HEK293 (cell line): ENCODE data around the gene AKIP1.

Source experiments
- KLF10 ChIP-seq: fragments of 450-650 bp; IDR thresholded peaks from 2 replicates; pipeline ENCODE4 v1.5.1; 2018; ENCODE audit warnings: missing biosample characterization, mild to moderate bottlenecking, missing genetic modification characterization
- SP3 ChIP-seq: fragments of 450-650 bp; formaldehyde crosslinking; IDR thresholded peaks from 2 replicates; pipeline ENCODE4 v1.5.1; 2016; ENCODE audit warnings: missing biosample characterization, missing genetic modification characterization
- TRIM28 ChIP-seq: IDR thresholded peaks from 2 replicates; pipeline ENCODE4 v1.6.1; 2011; ENCODE audit warnings: low read length, control low read depth, borderline replicate concordance
- WT1 ChIP-seq: fragments of 450-650 bp; formaldehyde crosslinking; IDR thresholded peaks from 2 replicates; pipeline ENCODE4 v1.5.1; 2016; ENCODE audit warnings: missing biosample characterization, missing genetic modification characterization
- ZBTB49 ChIP-seq: fragments of 450-650 bp; formaldehyde crosslinking; IDR thresholded peaks from 2 replicates; pipeline ENCODE4 v1.5.1; 2016; ENCODE audit warnings: missing biosample characterization, missing genetic modification characterization, low read depth
- ZFP3 ChIP-seq: fragments of 450-650 bp; formaldehyde crosslinking; IDR thresholded peaks from 2 replicates; pipeline ENCODE4 v1.5.1; 2016; ENCODE audit warnings: low read depth, missing biosample characterization, missing genetic modification characterization
- ZNF148 ChIP-seq: fragments of 450-650 bp; formaldehyde crosslinking; IDR thresholded peaks from 2 replicates; pipeline ENCODE4 v1.5.0; 2017; ENCODE audit warnings: missing biosample characterization, missing genetic modification characterization, borderline replicate concordance
- ZNF19 ChIP-seq: fragments of 450-650 bp; formaldehyde crosslinking; IDR thresholded peaks from 2 replicates; pipeline ENCODE4; 2016; ENCODE audit warnings: missing biosample characterization, missing genetic modification characterization, low read depth
- ZNF335 ChIP-seq: fragments of 450-650 bp; formaldehyde crosslinking; conservative IDR thresholded peaks from 2 replicates; pipeline ENCODE4 v1.5.1; 2016; ENCODE audit warnings: missing biosample characterization, missing genetic modification characterization
- ZNF394 ChIP-seq: fragments of 450-650 bp; formaldehyde crosslinking; IDR thresholded peaks from 2 replicates; pipeline ENCODE4 v1.5.1; 2016; ENCODE audit warnings: missing biosample characterization, missing genetic modification characterization, mild to moderate bottlenecking, moderate library complexity, borderline replicate concordance
- ZNF624 ChIP-seq: fragments of 450-650 bp; formaldehyde crosslinking; IDR thresholded peaks from 2 replicates; pipeline ENCODE4 v1.5.1; 2017; ENCODE audit warnings: missing biosample characterization, missing genetic modification characterization
- ZNF677 ChIP-seq: fragments of 450-650 bp; IDR thresholded peaks from 2 replicates; pipeline ENCODE4 v1.5.0; 2018; ENCODE audit warnings: missing biosample characterization, mild to moderate bottlenecking, missing genetic modification characterization, moderate library complexity
- ZNF843 ChIP-seq: fragments of 450-650 bp; formaldehyde crosslinking; IDR thresholded peaks from 2 replicates; pipeline ENCODE4 v1.5.1; 2016; ENCODE audit warnings: missing biosample characterization, missing genetic modification characterization
- ZSCAN23 ChIP-seq: fragments of 450-650 bp; formaldehyde crosslinking; IDR thresholded peaks from 2 replicates; pipeline ENCODE4 v1.5.1; 2016; ENCODE audit warnings: missing biosample characterization, missing genetic modification characterization
- TF ChIP-seq, protein P1 (sequence below): fragments of 450-650 bp; formaldehyde crosslinking; IDR thresholded peaks from 2 replicates; pipeline ENCODE4 v1.5.1; 2016; ENCODE audit warnings: missing biosample characterization, missing genetic modification characterization
- TF ChIP-seq, protein P2 (sequence below): fragments of 450-650 bp; formaldehyde crosslinking; IDR thresholded peaks from 2 replicates; pipeline ENCODE4 v1.5.1; 2016; ENCODE audit warnings: missing biosample characterization, missing genetic modification characterization
- TF ChIP-seq, protein P3 (sequence below): fragments of 450-650 bp; formaldehyde crosslinking; IDR thresholded peaks from 2 replicates; pipeline ENCODE4 v1.5.1; 2016; ENCODE audit warnings: missing biosample characterization, missing genetic modification characterization
- TF ChIP-seq, protein P4 (sequence below): fragments of 450-650 bp; formaldehyde crosslinking; IDR thresholded peaks from 2 replicates; pipeline ENCODE4 v1.5.1; 2016; ENCODE audit warnings: missing biosample characterization, missing genetic modification characterization, borderline replicate concordance
- TF ChIP-seq, protein P5 (sequence below): fragments of 450-650 bp; formaldehyde crosslinking; IDR thresholded peaks from 2 replicates; pipeline ENCODE4 v1.5.1; 2016; ENCODE audit warnings: missing biosample characterization, missing genetic modification characterization, low read depth

AKIP1 gene

GRCh38 chr11:8911029-8911823, at the start of gene AKIP1 (continued):
- TF ChIP-seq, protein P1, sequence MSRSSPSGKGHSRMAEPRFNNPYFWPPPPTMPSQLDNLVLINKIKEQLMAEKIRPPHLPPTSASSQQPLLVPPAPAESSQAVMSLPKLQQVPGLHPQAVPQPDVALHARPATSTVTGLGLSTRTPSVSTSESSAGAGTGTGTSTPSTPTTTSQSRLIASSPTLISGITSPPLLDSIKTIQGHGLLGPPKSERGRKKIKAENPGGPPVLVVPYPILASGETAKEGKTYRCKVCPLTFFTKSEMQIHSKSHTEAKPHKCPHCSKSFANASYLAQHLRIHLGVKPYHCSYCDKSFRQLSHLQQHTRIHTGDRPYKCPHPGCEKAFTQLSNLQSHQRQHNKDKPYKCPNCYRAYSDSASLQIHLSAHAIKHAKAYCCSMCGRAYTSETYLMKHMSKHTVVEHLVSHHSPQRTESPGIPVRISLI: no peak
- TF ChIP-seq ZSCAN23 (no peak), ZNF148 (tag by site-specific recombination) (no peak), ZNF677 (tag by site-specific recombination) (no peak), ZFP3 (tag by site-specific recombination) (no peak), ZNF394 (tag by site-specific recombination) (no peak), ZBTB49 (tag by site-specific recombination) (no peak), TRIM28 (no peak), ZNF843 (tag by site-specific recombination) (0 out of 2 replicates have a peak, but pooled peaks have one; percentile 19), ZNF19 (tag by site-specific recombination) (no peak), KLF10 (tag by site-specific recombination) (no peak), WT1 (tag by site-specific recombination) (no peak), ZNF335 (peak; percentile 92), SP3 (tag by site-specific recombination) (peak; percentile 59), ZNF624 (no peak)
- TF ChIP-seq, protein P2, sequence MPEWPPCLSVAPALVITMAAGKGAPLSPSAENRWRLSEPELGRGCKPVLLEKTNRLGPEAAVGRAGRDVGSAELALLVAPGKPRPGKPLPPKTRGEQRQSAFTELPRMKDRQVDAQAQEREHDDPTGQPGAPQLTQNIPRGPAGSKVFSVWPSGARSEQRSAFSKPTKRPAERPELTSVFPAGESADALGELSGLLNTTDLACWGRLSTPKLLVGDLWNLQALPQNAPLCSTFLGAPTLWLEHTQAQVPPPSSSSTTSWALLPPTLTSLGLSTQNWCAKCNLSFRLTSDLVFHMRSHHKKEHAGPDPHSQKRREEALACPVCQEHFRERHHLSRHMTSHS: no peak
- TF ChIP-seq, protein P3, sequence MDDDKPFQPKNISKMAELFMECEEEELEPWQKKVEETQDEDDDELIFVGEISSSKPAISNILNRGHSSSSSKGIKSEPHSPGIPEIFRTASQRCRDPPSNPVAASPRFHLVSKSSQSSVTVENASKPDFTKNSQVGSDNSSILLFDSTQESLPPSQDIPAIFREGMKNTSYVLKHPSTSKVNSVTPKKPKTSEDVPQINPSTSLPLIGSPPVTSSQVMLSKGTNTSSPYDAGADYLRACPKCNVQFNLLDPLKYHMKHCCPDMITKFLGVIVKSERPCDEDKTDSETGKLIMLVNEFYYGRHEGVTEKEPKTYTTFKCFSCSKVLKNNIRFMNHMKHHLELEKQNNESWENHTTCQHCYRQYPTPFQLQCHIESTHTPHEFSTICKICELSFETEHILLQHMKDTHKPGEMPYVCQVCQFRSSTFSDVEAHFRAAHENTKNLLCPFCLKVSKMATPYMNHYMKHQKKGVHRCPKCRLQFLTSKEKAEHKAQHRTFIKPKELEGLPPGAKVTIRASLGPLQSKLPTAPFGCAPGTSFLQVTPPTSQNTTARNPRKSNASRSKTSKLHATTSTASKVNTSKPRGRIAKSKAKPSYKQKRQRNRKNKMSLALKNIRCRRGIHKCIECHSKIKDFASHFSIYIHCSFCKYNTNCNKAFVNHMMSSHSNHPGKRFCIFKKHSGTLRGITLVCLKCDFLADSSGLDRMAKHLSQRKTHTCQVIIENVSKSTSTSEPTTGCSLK: no peak
- TF ChIP-seq, protein P4, sequence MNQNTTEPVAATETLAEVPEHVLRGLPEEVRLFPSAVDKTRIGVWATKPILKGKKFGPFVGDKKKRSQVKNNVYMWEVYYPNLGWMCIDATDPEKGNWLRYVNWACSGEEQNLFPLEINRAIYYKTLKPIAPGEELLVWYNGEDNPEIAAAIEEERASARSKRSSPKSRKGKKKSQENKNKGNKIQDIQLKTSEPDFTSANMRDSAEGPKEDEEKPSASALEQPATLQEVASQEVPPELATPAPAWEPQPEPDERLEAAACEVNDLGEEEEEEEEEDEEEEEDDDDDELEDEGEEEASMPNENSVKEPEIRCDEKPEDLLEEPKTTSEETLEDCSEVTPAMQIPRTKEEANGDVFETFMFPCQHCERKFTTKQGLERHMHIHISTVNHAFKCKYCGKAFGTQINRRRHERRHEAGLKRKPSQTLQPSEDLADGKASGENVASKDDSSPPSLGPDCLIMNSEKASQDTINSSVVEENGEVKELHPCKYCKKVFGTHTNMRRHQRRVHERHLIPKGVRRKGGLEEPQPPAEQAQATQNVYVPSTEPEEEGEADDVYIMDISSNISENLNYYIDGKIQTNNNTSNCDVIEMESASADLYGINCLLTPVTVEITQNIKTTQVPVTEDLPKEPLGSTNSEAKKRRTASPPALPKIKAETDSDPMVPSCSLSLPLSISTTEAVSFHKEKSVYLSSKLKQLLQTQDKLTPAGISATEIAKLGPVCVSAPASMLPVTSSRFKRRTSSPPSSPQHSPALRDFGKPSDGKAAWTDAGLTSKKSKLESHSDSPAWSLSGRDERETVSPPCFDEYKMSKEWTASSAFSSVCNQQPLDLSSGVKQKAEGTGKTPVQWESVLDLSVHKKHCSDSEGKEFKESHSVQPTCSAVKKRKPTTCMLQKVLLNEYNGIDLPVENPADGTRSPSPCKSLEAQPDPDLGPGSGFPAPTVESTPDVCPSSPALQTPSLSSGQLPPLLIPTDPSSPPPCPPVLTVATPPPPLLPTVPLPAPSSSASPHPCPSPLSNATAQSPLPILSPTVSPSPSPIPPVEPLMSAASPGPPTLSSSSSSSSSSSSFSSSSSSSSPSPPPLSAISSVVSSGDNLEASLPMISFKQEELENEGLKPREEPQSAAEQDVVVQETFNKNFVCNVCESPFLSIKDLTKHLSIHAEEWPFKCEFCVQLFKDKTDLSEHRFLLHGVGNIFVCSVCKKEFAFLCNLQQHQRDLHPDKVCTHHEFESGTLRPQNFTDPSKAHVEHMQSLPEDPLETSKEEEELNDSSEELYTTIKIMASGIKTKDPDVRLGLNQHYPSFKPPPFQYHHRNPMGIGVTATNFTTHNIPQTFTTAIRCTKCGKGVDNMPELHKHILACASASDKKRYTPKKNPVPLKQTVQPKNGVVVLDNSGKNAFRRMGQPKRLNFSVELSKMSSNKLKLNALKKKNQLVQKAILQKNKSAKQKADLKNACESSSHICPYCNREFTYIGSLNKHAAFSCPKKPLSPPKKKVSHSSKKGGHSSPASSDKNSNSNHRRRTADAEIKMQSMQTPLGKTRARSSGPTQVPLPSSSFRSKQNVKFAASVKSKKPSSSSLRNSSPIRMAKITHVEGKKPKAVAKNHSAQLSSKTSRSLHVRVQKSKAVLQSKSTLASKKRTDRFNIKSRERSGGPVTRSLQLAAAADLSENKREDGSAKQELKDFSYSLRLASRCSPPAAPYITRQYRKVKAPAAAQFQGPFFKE (tag by site-specific recombination): no peak
- TF ChIP-seq, protein P5, sequence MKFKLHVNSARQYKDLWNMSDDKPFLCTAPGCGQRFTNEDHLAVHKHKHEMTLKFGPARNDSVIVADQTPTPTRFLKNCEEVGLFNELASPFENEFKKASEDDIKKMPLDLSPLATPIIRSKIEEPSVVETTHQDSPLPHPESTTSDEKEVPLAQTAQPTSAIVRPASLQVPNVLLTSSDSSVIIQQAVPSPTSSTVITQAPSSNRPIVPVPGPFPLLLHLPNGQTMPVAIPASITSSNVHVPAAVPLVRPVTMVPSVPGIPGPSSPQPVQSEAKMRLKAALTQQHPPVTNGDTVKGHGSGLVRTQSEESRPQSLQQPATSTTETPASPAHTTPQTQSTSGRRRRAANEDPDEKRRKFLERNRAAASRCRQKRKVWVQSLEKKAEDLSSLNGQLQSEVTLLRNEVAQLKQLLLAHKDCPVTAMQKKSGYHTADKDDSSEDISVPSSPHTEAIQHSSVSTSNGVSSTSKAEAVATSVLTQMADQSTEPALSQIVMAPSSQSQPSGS (tag by site-specific recombination): no peak
- TF ChIP-seq, all 188 proteins: peak for 51
